Lower leg skin (tissue), 3 donors: Measurements from ENCODE around the gene TNIK.

Source experiments
- POLR2A ChIP-seq, 2 donors: fragments of 450-650 bp; IDR thresholded peaks; one replicate each; pipeline ENCODE4 v1.6.1; 2016 to 2017; ENCODE audit warnings: antibody characterized with exemption in 2 of 2, mild to moderate bottlenecking in 1 of 2, moderate library complexity in 1 of 2
- TF ChIP-seq, protein P1 (sequence below), 3 donors: fragments of 450-650 bp; IDR thresholded peaks; one replicate each; pipeline ENCODE4 v1.5.1; 2016; ENCODE audit warnings: antibody characterized with exemption in 3 of 3, mild to moderate bottlenecking in 3 of 3, moderate library complexity in 2 of 3

DNA sequence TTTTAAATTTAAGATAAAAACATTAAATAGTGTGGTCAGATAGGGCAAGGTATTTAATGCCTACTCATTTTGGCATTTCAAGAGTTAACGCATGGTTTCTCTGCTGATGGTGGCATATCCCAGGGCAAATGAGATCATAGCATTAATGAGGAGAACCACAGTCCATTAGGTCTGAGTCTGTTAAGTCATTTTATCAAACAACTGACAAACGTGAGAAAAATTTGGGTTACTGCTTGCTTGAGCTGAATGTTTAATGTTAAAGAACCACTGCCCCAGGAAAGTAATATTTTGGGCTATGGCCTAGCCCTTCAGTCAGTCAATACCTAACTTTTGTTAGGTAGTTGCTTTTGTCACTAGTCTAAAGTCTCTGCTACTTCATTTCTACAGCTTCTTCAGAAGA, 395.7 kb downstream of the TNIK start:
- TF ChIP-seq, protein P1, sequence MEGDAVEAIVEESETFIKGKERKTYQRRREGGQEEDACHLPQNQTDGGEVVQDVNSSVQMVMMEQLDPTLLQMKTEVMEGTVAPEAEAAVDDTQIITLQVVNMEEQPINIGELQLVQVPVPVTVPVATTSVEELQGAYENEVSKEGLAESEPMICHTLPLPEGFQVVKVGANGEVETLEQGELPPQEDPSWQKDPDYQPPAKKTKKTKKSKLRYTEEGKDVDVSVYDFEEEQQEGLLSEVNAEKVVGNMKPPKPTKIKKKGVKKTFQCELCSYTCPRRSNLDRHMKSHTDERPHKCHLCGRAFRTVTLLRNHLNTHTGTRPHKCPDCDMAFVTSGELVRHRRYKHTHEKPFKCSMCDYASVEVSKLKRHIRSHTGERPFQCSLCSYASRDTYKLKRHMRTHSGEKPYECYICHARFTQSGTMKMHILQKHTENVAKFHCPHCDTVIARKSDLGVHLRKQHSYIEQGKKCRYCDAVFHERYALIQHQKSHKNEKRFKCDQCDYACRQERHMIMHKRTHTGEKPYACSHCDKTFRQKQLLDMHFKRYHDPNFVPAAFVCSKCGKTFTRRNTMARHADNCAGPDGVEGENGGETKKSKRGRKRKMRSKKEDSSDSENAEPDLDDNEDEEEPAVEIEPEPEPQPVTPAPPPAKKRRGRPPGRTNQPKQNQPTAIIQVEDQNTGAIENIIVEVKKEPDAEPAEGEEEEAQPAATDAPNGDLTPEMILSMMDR (IDR thresholded peaks at IDR 0.05) = no peak
- TF ChIP-seq POLR2A (IDR thresholded peaks at IDR 0.05) = no peak
